ENCODE data around the gene TEX38. TPM values are rescaled to one million over a fixed set of nuclear protein-coding genes. Genes with fewer than 3 reads are reported as not detected.
A peak's percentile ranks its signal among the peaks of the same experiment; 100 is the strongest.
"Not testable (repeated sequence)": the region's sequence is repeated elsewhere in the genome, so short reads cannot be mapped to it uniquely, and the experiment has no call there.

Gene TEX38
- total RNA-seq, 3 donors from 2014 or later: not detected

- Mint-ChIP-seq H3K36me3 (ENCODE audit: insufficient read depth) (peaks cover 58% of the 10 kb centered on the region), H3K27me3 (ENCODE audit: low read depth) (no peaks in the 10 kb centered on the region), H3K4me3 (no peak overlapping the region), H3K4me1 (ENCODE audit: low read depth) (peaks cover 5% of the 10 kb centered on the region), H3K9me3 (no peaks in the 10 kb centered on the region)
- no peak for DNase-seq
- ATAC-seq: no peak
These were observed 16.4 kb downstream of the TEX38 start for GRCh38 chr1:46687921-46688509.

- no peak for ATAC-seq
- Mint-ChIP-seq H3K9me3 (no peaks in the 10 kb centered on the region), H3K27me3 (ENCODE audit: low read depth) (no peaks in the 10 kb centered on the region), H3K4me1 (ENCODE audit: low read depth) (peaks cover 7% of the 10 kb centered on the region), H3K36me3 (ENCODE audit: insufficient read depth) (peaks cover 49% of the 10 kb centered on the region), H3K4me3 (no peak overlapping the region)
- DNase-seq: no peak
These were observed 17.7 kb downstream of the TEX38 start for GRCh38 chr1:46689356-46689755.

GRCh38 chr1:46689897-46690296 is 18.2 kb downstream of the TEX38 start:
- no peak for ATAC-seq
- H3K36me3 Mint-ChIP-seq (ENCODE audit: insufficient read depth): peaks cover 51% of the 10 kb centered on the region

GRCh38 chr1:46690931-46691421 is 19.3 kb downstream of the TEX38 start:
- Mint-ChIP-seq H3K9me3 (peaks cover 6% of the 10 kb centered on the region), H3K36me3 (ENCODE audit: insufficient read depth) (peaks cover 57% of the 10 kb centered on the region), H3K4me1 (ENCODE audit: low read depth) (peaks cover 7% of the 10 kb centered on the region), H3K27me3 (ENCODE audit: low read depth) (no peaks in the 10 kb centered on the region), H3K4me3 (no peak overlapping the region)
- ATAC-seq: no peak
- no peak for DNase-seq

More at GRCh38 chr1:46689897-46690296, 18.2 kb downstream of the TEX38 start:
- Mint-ChIP-seq H3K4me1 (ENCODE audit: low read depth) (peaks cover 7% of the 10 kb centered on the region), H3K27me3 (ENCODE audit: low read depth) (no peaks in the 10 kb centered on the region), H3K4me3 (no peak overlapping the region), H3K9me3 (no peaks in the 10 kb centered on the region)
- no peak for DNase-seq

- no peak for DNase-seq
- H3K9me3 Mint-ChIP-seq: peaks cover 6% of the 10 kb centered on the region
- no peak overlapping the region for H3K4me3 Mint-ChIP-seq
- peaks cover 57% of the 10 kb centered on the region for H3K36me3 Mint-ChIP-seq (ENCODE audit: insufficient read depth)
- ATAC-seq: no peak
- H3K27me3 Mint-ChIP-seq (ENCODE audit: low read depth): no peaks in the 10 kb centered on the region
- peaks cover 4% of the 10 kb centered on the region for H3K4me1 Mint-ChIP-seq (ENCODE audit: low read depth)
These were observed 20.5 kb downstream of the TEX38 start for GRCh38 chr1:46691997-46692790.

GRCh38 chr1:46692811-46693770 is 21.4 kb downstream of the TEX38 start:
- DNase-seq (no peak), ATAC-seq (no peak)
- H3K4me3 Mint-ChIP-seq: no peak overlapping the region
- no peaks in the 10 kb centered on the region for H3K27me3 Mint-ChIP-seq (ENCODE audit: low read depth)
- peaks cover 6% of the 10 kb centered on the region for H3K4me1 Mint-ChIP-seq (ENCODE audit: low read depth)
- H3K9me3 Mint-ChIP-seq: peaks cover 6% of the 10 kb centered on the region
- H3K36me3 Mint-ChIP-seq (ENCODE audit: insufficient read depth): peaks cover 56% of the 10 kb centered on the region

GRCh38 chr1:46694676-46695075 is 23.0 kb downstream of the TEX38 start:
- not testable (repeated sequence) for H3K27me3 Mint-ChIP-seq (ENCODE audit: low read depth); ATAC-seq; DNase-seq; H3K4me3 Mint-ChIP-seq; H3K9me3 Mint-ChIP-seq
- peaks cover 14% of the 10 kb centered on the region for H3K4me1 Mint-ChIP-seq (ENCODE audit: low read depth)
- peaks cover 56% of the 10 kb centered on the region for H3K36me3 Mint-ChIP-seq (ENCODE audit: insufficient read depth)

GRCh38 chr1:46697053-46697452 is 25.4 kb downstream of the TEX38 start:
- ATAC-seq (no peak), DNase-seq (no peak)
- Mint-ChIP-seq H3K4me1 (ENCODE audit: low read depth) (peaks cover 19% of the 10 kb centered on the region), H3K36me3 (ENCODE audit: insufficient read depth) (peaks cover 45% of the 10 kb centered on the region), H3K4me3 (no peak overlapping the region), H3K27me3 (ENCODE audit: low read depth) (no peaks in the 10 kb centered on the region), H3K9me3 (peaks cover 6% of the 10 kb centered on the region)

- Mint-ChIP-seq H3K27me3 (ENCODE audit: low read depth) (no peaks in the 10 kb centered on the region), H3K36me3 (ENCODE audit: insufficient read depth) (peaks cover 50% of the 10 kb centered on the region), H3K4me1 (ENCODE audit: low read depth) (peaks cover 31% of the 10 kb centered on the region), H3K9me3 (peaks cover 6% of the 10 kb centered on the region), H3K4me3 (no peak overlapping the region)
- no peak for DNase-seq
- no peak for ATAC-seq
These were observed 28.0 kb downstream of the TEX38 start for GRCh38 chr1:46699666-46700065.

- DNase-seq: no peak
- H3K27me3 Mint-ChIP-seq (ENCODE audit: low read depth): no peaks in the 10 kb centered on the region
- peaks cover 23% of the 10 kb centered on the region for H3K4me1 Mint-ChIP-seq (ENCODE audit: low read depth)
- H3K9me3 Mint-ChIP-seq: no peaks in the 10 kb centered on the region
- no peak overlapping the region for H3K4me3 Mint-ChIP-seq
- ATAC-seq: no peak
- peaks cover 39% of the 10 kb centered on the region for H3K36me3 Mint-ChIP-seq (ENCODE audit: insufficient read depth)
These were observed 32.4 kb downstream of the TEX38 start for GRCh38 chr1:46703927-46704641.

- Mint-ChIP-seq H3K27me3 (ENCODE audit: low read depth) (no peaks in the 10 kb centered on the region), H3K36me3 (ENCODE audit: insufficient read depth) (peaks cover 45% of the 10 kb centered on the region), H3K4me3 (no peak overlapping the region), H3K4me1 (ENCODE audit: low read depth) (peaks cover 20% of the 10 kb centered on the region), H3K9me3 (no peaks in the 10 kb centered on the region)
- no peak for DNase-seq
- no peak for ATAC-seq
These were observed 33.8 kb downstream of the TEX38 start for GRCh38 chr1:46705408-46705807.

- DNase-seq (no peak), ATAC-seq (no peak)
- peaks cover 22% of the 10 kb centered on the region for H3K4me1 Mint-ChIP-seq (ENCODE audit: low read depth)
- H3K4me3 Mint-ChIP-seq: no peak overlapping the region
- peaks cover 43% of the 10 kb centered on the region for H3K36me3 Mint-ChIP-seq (ENCODE audit: insufficient read depth)
- no peaks in the 10 kb centered on the region for H3K9me3 Mint-ChIP-seq
- no peaks in the 10 kb centered on the region for H3K27me3 Mint-ChIP-seq (ENCODE audit: low read depth)
These were observed 36.5 kb downstream of the TEX38 start for GRCh38 chr1:46708121-46708520.

- Mint-ChIP-seq H3K36me3 (ENCODE audit: insufficient read depth) (peaks cover 27% of the 10 kb centered on the region), H3K4me3 (no peak overlapping the region), H3K9me3 (no peaks in the 10 kb centered on the region), H3K4me1 (ENCODE audit: low read depth) (peaks cover 52% of the 10 kb centered on the region), H3K27me3 (ENCODE audit: low read depth) (no peaks in the 10 kb centered on the region)
- DNase-seq: no peak
- ATAC-seq: no peak
These were observed 43.3 kb downstream of the TEX38 start for GRCh38 chr1:46714976-46715375.

- DNase-seq: no peak
- Mint-ChIP-seq H3K27me3 (ENCODE audit: low read depth) (no peaks in the 10 kb centered on the region), H3K4me3 (peak overlapping the region; percentile 97), H3K36me3 (ENCODE audit: insufficient read depth) (peaks cover 15% of the 10 kb centered on the region), H3K4me1 (ENCODE audit: low read depth) (peaks cover 44% of the 10 kb centered on the region), H3K9me3 (no peaks in the 10 kb centered on the region)
- no peak for ATAC-seq
These were observed 46.0 kb downstream of the TEX38 start for GRCh38 chr1:46717654-46718053.

Data from activated T-cell treated with anti-CD3 and anti-CD28 coated beads, Interleukin-2, amount 50 U/mL, for 4 hours (primary cell).